HG03460 (cell line): ENCODE measurements around the gene HIRA.
"Not testable (repeated sequence)": the region's sequence is repeated elsewhere in the genome, so short reads cannot be mapped to it uniquely, and the experiment has no call there.

ENCODE experiments used
- ATAC-seq: cut with Tn5 transposase; IDR thresholded peaks from one replicate; pipeline ENCODE4 v1.9.1; 2021; ENCODE audit not compliant: unreplicated experiment

HIRA gene

GRCh38 chr22:19443544-19444211 lies 12.1 kb upstream of the HIRA start:
- ATAC-seq, result no peak

DNA sequence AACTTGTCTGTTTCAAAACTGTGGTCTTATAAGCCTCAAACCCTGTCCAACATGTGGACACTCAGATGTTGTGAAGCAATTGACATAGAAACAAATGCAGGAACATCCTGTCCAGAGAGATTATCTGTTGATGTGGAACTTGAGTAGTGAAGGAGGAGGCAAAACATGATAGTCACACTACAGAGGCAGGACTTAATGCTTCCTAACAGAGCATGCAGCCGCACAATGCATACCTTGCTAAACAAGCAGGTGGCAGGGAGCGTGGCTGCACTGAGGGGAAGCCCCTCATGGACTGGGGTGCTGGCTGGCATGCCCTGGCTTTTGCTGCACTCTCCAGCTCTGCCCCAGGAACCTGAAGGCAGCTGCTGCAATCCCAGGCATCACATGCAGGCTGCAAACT lies 10.6 kb upstream of the HIRA start:
- no peak for ATAC-seq

DNA sequence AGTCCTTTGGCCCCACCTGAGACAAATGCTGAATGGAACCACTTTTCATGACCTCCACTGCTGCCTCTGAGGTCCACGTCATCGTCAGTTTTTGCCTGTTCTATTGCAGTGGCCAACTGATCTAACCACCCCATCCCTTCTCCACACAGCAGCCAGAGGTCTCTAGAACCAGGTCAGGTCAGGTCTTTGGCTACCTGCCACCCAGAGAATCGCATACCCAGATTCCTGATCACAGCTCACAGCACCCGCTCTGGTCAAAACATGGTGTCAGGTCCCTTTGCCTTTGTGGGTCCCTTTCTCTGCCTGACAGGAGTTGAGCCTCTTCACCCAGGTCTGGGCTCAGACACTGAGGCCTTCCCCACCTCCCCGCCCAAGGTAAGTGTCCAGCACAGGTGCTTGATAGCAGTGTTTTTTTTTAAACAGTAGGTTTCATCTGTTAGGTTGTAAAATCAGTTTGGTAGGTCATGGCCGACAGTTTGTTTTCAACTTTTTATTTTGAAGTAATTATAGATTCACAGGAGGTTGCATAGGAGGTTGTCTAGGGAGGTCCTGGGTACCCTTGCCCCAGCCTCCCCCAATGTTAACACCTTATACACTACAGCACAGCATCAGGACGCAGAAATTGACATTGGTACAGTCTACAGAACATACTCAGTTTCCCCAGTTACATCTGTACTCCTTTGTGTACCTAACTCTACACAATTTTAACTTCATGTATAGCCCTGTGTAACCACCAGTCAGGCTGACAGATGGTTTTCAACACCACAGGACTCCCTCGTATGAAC lies 9.1 kb upstream of the HIRA start:
- no peak for ATAC-seq

DNA sequence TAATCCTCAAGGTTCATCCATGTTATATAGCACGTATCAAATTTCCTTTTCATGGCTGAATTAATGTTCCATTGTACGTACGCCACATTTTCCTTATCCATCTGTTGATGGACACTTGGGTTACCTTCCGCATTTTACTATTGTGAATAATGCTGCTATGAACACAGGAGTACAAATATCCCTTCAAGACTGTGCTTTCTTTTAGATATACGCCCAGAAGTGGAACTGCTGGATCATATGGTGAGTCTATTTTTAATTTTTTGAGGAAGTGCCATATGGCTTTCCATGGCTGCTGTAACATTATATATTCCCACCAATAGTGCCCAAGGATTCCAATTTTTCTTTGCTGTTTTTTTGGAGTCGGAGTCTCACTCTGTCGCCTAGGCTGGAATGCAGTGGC lies 6.8 kb upstream of the HIRA start:
- no peak for ATAC-seq

- not testable (repeated sequence) for ATAC-seq
Observed at GRCh38 chr22:19436444-19437161, 5.1 kb upstream of the HIRA start.

- ATAC-seq, result no peak
Observed at GRCh38 chr22:19434829-19435580, 3.5 kb upstream of the HIRA start.

GRCh38 chr22:19434401-19434800 lies 2.9 kb upstream of the HIRA start:
- ATAC-seq, result no peak

DNA sequence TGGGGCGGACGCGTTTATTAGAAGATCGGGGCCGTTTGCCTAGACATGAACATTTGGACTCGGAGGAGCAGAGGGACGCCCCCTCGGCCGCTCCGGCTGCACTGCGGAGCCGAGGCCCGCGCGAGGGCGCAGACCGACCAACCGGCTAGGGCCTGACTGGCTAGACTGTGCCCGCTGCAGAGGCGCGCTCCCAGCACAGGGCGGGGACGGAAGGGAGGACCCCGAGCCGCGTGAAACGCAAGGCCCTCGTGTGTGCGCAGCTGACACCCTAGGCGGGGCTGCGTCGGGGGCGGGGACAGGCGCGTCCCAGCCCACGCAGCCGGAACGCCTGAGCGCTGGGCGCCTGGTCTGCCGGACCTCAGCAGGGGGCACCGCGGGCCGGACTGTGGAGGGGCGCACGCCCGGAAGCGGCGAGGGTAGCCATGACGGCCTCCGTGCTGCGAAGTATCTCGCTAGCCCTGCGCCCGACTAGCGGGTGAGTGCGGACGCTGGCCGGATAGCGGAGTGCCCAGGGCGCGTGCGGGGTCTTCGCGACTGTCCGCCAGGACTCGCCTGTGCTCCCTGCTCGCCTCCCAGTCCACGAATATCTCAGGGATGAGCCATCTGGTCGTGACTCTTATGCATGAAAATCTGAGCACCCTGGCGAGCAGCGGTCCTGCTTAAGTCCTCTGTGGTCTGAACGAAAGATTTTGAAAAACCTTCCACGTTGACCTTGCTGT lies 759 bp upstream of the HIRA start, which contains the start of gene MRPL40:
Gene MRPL40, plus strand, starts transcription at position 413 of the 719 bp plus-strand sequence. Its CDS starts 10 bp downstream, at position 423.
- peak; percentile 68 for ATAC-seq

- no peak for ATAC-seq
Observed at GRCh38 chr22:19430890-19431541, 517 bp downstream of the HIRA start.

- no peak for ATAC-seq
Observed at GRCh38 chr22:19429950-19430889, 1.3 kb downstream of the HIRA start.

DNA sequence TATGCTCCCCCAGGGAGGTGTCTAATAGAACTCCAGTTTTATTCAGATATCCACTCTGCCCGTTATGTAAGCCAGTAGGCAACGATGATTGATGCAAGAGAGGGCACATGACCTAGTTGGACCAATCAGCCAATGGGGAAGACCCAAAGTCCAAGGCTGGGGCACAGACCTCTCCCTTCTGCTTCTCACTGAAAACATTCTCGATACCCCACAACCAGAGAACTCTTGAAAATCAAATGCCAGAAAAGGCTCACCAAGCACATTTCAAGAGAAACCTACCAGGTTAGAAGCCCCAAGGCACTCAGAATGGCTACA lies 7.4 kb downstream of the HIRA start:
- ATAC-seq, result no peak

GRCh38 chr22:19422440-19423301 lies 8.9 kb downstream of the HIRA start:
- ATAC-seq, result no peak

DNA sequence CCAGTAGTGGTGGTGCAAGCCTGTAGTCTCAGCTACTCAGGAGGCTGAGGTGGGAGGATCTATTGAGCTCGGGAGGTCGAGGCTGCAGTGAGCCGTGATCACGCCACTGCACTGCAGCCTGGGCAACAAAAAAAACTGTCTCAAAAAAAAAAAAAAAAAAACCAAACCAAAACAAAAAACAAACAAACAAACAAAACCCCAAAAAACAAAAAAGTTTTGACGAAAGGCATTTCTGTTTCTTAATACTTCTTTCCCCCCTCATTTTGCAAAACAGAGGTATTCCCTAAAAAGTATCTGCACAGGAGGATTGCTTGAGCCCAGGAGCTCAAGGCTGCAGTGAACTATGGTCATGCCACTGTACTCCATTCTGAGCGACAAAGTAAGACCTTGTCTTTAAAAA lies 11.2 kb downstream of the HIRA start:
- ATAC-seq, result no peak

GRCh38 chr22:19419464-19420178 lies 11.9 kb downstream of the HIRA start:
- ATAC-seq, result peak; percentile 62

DNA sequence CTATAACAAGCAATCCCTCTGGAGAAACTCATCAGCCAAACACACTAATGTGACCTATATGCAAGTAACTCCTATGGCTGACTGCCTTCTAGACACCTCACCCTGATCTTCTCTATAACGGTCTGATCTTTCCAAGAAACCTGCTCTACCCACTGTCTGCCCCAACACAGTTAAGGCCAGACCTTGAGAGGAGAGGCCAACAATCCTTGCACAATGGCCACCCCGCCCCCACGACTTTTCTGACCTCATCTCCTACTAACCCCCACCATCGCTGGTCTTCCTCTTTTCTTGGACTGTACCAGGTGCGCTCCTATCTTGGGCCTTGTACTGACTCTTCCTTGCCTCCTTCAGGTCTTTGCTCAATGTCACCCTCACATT lies 12.5 kb downstream of the HIRA start:
- ATAC-seq, result no peak

GRCh38 chr22:19412923-19413322 lies 18.6 kb downstream of the HIRA start:
- ATAC-seq, result no peak

DNA sequence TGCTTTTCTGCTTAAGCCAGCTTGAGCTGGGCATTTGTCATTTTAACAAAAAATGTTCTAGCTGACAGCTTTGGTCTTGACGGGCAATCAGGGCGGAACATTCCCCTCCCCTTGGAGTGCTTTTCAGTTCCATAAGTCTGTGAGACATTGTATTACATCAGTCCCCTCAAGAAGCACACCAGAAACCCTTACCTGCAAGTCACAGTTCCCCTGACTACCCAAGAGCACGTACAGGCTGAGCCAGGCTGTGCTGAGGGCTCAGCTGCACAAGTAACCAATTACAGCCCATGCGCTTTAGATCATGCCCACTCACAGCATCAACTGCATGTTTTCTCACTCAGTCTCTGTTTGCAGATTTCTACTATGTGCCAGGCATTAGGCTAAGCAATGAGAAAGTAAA lies 19.1 kb downstream of the HIRA start:
- ATAC-seq, result no peak

GRCh38 chr22:19411690-19412045 lies 19.9 kb downstream of the HIRA start:
- no peak for ATAC-seq
